Islet precursor cell (in vitro differentiated cells): ENCODE data around the gene CAPN15.

Source experiments
- DNase-seq: peaks from one replicate; pipeline ENCODE4 v3.0.0-alpha.2; 2018

The CAPN15 gene

DNA sequence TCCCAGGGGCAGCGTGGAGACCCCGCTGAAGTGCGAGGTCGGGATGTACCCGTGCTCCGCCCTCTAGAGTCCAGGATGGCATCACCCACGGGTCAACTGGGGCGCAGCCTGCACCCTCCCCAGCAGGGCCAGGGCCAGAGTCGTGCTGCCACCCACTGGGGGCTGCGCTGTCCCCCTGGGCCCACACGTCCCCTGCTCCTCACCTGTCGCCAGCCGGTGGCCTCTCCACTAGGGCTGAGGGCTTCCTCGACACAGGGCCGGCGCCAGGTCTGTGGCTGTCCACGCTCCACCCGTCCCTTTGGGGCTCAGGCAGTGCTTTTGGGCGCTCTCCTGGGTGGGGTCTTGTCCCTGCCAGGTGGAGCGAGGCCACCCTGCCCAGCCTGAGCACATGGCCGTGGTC is 21.1 kb downstream of the CAPN15 start:
- DNase-seq = no peak

DNA sequence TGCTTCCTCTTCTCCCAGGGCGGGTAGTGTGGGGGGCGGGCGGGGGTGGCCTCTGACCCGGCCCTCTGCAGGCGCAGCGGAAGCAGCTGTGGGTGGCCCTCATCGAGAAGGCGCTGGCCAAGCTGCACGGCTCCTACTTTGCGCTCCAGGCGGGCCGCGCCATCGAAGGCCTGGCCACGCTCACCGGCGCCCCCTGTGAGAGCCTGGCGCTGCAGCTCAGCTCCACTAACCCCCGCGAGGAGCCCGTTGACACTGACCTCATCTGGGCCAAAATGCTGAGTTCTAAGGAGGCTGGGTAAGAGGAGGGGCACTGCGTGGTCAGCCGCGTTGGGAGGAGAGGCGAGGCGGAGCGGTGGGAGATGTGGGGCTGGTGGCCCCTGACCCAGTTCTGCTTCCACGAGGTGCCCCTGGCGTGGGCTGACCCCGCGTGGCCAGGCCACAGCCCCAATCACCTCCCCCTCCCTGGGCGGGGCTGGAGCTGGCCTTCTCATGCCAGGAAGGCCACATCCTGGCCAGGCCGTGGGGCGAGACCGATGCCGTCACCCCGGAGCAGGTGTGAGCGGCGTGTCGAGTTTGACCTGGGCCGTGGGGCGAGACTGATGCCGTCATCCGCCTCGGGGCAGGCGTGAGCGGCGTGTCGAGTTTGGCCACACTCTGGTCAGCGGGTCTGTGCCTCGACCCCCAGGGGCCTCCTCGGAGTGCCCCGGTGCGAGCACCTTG is 22.2 kb downstream of the CAPN15 start:
- no peak for DNase-seq

DNA sequence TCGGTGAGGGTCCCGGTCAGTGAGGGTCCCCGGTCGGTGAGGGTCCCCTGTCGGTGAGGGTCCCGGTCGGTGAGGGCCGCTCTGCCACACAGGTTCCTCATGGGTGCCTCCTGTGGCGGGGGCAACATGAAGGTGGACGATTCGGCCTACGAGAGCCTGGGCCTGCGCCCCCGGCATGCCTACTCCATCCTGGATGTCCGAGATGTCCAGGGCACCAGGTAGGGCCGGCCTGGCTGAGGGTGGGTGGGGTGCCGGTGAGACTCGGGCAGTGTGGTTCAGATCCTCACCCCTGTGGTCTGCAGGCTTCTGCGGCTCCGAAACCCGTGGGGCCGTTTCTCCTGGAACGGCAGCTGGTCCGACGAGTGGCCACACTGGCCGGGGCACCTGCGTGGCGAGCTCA is 23.7 kb downstream of the CAPN15 start:
- no peak for DNase-seq

DNA sequence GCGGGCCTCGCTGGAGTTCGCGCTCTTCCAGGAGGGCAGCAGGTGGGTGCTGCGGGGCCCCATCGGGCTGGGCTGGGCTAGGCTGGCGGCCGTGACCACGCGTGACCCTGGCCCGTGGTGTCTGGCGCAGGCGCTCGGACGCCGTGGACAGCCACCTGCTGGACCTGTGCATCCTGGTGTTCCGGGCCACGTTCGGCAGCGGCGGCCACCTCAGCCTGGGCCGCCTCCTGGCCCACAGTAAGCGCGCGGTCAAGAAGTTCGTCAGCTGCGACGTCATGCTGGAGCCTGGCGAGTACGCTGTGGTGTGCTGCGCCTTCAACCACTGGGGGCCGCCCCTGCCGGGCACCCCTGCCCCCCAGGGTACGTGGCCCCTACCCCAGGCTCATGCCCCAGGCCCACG is 24.7 kb downstream of the CAPN15 start:
- no peak for DNase-seq

DNA sequence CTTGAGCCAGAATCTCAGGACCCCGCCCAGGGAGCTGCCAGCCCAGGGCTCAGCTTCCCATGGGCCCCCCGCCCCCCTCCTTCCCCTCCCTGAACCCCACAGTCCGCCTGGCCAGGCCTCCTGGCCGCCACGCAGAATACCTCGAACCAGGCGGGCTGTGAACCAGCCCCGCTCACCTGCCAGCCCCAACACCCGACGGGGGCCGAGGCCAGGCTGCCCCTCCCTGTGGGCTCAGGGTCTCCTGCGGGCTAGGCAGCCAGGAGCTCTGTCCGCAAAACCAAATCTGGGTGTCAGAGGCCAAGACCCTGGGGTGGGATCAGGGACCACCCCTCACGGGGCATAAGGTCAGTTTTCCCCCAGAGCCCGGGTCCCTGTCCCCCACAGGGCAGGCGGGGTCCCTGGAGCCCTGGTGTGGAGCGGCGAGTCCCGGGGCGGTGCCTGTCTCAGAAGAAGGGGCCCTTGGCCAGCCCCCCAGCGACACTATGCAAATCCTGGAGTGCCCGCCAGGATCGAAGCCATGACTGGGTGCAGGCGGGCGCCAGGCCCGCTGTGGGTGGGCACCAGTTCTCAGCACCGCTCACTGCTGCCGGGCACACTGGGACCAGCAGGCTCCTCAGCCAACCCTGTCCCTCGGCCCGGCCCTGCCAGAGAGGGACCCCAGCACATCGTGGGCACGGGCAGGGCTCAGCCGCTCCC is 26.2 kb downstream of the CAPN15 start:
- DNase-seq = no peak

DNA sequence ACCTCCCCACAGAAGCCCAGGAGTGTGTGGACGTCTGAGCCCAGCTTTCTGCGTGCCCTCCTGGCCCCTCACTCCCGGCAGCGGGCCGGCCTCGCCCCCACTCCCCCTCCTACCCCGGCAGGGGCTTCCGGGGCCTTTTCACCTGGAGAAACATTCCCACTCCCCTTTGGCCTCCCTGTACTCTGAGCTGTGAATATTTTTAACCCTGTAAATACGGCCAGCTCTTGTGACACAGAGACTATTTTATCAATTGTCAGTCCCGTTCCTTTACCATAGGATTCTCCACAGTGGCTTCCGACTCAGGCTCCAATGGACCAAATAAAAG is 26.7 kb downstream of the CAPN15 start:
- no peak for DNase-seq

DNA sequence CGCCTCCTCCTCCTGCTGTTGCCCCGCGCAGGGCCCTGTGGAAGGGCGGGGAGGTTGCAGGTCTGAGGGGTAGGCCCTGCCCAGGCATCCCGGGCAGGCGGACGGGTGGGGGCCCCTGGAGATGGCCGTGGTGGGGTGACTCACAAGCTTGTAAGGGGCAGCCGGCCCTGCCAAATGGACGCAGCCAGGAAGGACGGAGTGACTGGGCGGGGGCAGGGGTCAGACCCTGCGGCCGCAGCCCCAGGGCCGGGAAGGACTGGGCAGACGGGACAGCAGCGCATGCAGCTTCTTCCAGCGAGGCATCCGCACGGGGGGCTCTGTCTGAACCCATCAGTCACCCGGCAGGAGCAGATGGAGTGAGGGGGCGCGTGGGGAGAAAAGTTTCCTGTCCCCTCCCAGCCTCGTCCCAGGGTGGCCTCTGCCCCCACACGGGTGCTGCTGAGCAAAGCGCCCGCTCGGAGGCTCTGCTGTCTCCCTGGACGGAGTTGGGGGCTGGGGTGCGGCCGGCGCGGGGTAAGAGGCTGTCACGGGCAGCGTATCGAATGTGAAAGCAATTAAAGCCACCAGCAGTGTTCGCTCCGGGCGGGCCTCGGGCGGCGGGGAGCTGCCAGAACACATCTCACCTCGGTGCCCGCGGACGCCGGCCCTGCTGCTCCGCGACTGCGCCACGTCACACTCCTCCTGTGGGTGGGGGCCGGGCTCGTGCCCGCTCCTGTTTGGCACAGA is 27.3 kb downstream of the CAPN15 start:
- no peak for DNase-seq

DNA sequence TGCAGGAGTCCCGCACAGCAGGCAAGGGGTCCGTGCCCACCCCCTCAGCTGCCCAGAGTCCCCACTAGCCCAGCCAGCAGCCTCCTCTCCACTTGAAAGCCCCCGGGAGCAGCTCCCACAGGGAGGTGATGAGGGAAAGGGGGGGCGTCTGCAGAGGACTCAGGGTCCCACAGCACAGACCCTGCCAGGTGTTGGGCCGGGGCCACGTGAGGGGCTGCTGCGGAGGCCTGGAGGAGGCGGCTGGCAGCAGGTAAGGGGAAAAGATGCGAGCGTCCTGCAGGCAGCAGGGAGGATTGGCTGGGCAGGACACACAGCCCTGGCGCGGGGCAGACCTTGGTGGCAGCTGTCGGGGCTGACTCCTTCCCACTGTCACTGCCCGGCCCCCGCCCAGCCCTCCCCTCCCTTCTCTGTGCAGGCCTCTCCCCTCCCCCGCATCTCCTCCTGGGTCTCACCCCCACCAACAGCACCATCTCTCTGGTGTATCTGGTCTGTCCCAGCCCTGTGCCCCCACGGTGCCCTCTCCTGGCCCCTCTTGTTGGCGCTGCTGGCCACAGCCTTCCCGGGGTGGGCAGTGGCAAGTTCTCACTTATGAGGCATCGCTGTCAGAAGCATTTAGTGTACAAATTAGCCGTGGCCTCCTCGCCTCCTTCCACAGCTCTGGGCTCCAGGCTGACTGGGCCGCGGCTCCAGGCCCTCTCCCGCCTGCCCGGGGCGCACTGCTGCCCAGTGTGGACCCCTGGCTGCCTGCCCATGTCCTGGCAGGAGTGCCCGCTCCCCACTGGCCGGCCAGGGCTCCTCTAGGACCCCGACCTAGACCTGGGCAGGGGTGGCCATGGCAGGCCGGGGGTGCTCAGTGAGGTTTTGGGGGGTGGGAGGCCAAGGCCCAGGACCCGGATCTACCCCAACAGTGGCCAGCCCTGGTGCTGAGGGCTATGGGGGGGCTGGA is 28.3 kb downstream of the CAPN15 start:
- no peak for DNase-seq

DNA sequence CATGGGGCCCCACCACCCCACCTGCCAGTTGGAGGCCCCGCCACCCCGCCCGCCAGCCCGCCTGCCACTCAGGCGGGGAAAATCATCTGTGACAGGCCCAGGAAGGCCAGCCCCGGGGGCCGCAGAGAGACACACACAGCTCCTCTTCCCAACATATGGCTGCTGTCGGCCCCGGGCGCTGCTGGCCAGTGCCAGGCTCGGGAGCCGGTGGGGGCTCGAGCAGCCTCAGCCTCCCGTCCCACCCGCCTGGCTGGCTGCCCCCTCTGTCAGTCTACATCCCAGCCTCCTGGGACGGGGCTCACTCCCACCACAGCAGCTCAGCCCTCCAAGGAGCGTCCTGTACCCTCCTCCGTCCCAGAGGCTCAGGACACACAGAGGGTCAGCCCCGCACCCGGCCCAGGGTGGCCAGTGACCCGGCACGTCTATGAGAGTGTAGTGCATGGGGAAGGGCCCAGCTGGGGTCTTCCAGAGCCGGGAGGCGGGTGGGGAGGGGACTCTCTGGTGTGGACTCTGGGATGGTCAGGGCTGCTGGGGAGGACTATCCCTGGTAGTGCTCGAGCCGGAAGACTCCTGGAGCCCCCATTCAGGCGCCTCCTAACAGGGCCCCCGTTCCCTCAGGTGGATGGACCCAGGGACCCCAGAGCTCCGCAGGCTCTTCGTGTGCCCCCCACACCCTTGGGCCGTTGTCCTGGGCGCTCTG is 29.1 kb downstream of the CAPN15 start:
- no peak for DNase-seq

DNA sequence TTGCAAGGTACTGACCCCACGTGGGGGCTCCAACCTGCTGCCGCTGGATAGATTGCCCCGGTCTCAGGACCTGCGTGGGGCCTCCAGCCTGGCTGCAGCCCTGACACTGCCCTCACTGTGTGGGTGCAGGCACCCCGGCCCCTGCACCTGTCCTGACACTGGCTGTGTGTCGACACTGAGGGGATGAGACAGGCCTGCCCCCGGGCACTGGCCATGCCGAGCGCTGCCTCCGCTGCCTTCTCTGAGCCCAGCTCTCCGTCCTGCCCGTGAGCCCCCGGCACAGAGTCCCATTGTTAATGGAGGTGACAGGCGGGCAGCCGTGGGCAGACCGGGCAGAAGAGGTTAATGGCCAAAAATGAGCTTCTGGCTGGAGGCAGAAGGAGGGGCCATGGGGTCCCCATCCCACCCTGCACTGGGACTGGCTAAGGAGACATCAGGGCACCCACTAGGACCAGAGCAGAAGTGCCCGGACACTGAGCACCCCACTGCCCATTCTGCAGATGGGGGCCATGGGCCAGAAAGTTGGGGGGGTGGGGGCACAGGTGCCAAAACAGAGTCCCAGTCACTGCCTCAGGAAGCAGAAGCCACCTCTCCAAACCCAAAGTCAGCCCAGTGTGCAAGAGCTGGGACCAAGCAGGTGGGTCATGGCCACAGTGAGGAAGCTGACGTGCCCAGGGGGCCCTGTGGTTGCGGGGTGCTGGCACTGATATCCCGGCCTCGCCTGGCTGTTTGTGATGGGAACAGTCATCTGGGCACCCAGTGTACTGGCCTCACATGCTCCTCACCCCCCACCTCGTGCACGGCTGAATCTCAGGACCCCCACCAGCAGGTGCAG is 30.2 kb downstream of the CAPN15 start:
- DNase-seq = no peak

DNA sequence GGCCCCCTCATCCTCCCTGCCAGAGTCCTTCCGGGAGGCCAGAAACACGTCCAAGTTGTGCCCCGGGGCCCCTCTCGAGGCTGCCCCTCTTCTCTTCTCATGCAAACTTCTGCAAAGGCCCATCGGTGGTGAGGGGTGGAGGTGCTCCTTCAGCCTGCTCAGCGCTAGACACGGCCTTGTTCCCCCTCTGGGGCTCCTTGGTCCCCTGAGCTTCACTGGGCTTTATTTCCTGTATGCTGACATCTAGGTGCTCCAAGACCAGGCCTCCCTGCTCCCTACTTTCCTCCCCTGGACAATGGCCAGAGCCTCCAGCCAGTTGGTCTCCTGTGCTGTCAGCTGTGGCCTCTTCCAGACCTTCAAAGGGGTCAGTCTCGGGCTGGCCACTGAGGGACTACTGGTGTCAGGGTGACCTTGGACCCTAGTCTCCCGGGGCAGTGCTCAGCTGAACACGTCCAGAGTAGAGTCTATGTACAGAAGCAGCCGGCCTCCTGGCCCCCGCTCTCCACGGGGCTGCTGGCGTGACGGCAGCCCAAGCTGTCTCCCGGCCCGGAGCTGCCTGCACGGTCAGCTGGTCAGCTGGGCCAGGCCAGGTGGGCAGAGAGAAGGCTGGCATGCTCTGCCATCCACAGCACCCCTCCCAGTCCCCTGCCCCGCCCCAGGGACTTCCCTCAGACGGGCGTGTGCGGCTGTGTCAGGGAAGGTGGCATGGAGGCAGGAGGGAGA is 30.9 kb downstream of the CAPN15 start:
- no peak for DNase-seq

DNA sequence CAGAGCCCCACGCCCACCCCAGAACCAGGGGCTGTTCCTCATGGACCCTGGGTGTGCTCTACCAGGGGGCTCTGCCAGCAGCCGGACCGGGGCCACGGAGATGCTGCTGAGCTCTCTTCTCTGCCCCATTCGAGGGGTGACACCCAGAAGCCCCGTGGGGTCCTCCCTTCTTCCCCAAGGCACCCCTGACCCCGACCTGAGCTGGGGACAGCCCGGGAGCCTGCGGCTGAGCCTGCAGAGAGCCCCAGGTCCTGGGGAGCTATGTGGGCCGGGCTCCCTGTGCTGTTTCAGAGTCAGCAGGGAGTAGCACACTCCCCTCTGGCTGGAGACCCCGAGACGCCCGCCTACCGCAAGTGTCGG is 31.5 kb downstream of the CAPN15 start:
- no peak for DNase-seq

DNA sequence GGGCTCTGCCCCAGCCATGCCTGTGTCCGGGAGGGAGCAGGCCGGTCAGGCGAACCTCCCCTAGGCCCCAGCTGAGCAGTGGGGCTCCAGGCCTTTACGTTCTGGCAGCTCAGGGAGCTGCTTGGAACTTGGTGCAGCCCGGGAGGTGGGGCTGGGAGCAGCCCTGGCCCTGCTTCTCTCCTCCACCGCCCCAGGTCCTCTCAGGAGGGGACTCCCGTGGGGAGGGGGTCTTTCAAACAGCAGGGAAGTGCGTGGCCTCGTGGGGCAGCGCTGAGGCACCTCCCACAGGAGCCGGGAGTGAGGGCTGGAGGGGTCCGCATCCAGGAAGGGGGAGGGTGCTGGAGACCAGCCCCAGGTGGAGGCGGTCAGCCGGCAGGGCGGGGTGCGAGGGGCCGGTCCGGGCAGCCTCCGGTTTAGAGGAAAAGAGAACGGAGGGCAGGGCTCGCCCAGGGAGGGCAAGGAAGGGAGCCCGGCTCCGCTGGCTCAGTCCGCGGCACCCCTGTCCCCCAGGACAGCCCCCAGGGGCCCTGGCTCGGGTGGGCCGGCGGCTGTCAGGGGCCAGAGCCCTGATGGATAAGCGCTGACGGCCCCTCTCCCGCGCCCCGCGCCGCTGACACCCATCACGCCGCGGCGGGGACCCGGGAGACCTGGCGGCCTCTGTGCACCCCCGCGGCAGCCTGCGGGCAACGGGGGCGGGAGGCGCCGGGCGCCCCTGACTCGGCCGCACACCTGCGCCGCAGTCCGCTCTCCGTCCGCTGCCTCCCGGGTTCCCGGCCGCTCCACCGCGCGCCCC is 32.1 kb downstream of the CAPN15 start:
- no peak for DNase-seq

DNA sequence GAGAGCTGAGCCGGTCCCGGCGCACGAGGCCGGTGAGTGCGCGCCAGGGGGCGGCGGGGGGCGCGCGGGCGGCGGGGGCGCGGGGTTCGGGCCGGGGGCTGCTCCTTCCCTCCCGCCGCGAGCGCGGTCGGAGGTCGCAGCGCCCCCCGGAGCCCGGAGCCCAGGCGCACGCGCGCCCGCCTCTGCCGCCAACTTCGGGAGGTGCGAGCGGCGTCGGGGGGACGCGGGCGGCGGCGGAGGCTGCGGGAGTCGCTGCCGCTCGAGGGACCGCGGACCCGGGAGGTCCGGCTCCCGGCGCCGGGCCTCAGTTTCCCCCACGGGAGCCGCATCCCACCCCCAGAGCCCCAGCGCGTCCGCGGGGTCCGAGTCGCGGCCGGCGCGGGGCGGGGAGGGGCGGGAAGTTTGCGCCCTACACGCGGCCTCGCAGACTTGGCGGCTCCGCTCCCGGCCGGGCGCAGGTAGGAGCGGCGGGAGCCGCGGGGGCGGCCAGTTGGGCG is 32.7 kb downstream of the CAPN15 start, which contains the start of gene PRR35:
Gene PRR35 (plus strand): TSS at position 191 of the 497 bp plus-strand sequence. CDS start 2,901 bp downstream, outside the sequence.
- DNase-seq = no peak

DNA sequence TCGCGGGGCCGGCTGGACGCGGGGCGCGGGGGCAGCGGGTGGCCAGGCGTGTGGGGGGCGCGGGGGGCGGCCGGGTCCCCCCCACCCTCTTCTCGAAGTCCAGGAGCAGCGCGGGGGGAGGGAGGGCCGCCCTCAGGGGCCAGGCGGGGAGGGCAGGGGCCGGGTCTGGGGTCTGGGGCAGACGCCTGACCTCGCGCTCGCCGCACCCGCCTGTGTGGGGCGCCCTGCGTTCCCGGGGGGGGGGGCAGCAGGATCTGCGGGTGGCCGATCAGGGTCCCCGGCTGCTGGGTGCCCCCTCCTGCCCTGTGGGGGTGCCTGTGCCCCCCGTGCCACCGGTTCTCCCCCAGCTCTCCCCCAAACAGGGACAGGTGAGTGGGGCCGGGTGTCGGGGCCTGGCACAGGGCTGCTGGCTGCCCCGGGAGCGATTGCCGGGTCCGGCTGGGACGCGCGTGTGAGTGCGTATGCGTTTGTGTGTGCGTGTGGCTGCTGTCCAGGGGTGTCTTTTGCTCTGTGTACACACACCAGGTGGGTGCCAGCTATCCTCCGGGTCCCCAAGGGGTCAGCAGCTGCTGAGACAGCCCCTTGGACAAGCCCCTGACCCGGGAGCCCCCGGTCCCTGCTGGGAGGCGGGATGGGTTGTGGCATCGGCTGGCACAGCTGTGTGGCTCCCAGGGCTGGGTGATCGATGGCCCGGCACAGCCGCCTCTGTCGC is 33.3 kb downstream of the CAPN15 start:
- DNase-seq = no peak

DNA sequence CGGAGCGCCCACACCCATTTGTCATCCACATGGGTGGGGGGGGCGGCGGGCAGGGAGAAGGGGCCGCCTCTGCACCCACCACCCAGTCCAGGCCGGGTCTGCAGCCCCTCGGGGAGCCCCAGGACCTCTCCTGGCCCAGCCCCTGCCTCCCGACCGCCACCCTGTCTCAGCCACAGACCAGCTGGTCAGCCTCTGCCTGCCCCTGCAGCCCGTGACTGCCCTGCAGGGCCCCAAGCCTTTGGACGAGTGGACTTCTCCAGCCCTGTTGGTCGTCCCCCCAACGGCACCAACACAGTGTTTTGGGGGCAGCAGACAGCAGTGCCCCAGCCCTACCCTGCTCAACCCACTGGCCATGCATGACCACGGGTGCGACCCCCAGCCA is 33.9 kb downstream of the CAPN15 start:
- no peak for DNase-seq

DNA sequence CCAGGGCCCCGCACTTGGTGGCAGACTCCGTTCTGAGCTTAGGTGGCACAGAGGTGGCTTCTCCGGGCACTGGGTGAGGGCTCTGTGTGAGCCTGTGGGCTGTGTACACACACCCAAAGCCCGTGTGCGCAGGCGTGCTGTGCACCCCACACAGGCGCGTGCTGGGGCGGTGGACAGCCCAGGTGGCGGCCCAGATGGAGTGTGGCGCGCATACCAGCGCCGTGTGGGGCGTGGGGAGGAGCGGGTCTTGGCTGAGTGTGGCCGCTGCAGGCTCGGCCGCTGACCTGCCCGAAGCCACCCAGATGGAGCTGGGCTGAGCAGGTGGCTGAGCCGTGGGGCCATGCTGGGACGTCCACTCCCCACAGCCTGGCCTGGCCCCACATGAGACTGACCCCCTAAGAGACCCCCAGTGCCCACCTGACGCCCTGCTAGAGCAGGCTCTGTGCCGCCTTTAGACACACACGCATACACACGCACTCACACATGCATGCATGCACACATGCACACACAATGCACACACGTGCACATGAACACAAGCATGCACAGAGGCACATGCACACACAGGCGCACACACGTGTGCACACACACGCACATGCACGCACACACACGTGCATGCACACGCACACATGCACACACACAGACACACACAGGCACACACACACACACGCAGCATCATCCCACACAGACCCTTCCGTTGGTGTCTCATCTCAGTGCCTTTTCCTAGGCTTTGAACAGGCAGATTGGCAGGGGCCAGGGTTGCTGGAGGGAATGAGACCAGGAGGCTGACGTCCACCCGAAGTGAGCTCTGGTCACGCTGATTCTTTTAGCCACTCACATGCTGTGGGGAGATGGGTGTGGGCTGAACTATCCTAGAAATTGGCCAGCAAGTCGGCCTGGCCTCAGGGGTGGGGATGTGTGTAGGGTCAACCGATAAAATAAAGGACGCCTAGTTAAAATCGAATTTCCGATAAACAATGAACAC is 34.7 kb downstream of the CAPN15 start:
- no peak for DNase-seq
